GM12892 (cell line): Measurements from ENCODE around the gene ATG2A.

Source experiments
- POLR2A ChIP-seq: IDR thresholded peaks from 2 replicates; pipeline ENCODE4 v1.6.1; 2011; ENCODE audit warnings: low read depth, low read length, control low read depth
- POLR2AphosphoS5 ChIP-seq: IDR thresholded peaks from 2 replicates; pipeline ENCODE4 v1.6.1; 2011; ENCODE audit warnings: low read depth, low read length, control low read depth
- TAF1 ChIP-seq: IDR thresholded peaks from 2 replicates; pipeline ENCODE4 v1.6.1; 2011; ENCODE audit warnings: low read depth, mild to moderate bottlenecking, control low read depth, low read length, borderline replicate concordance

GRCh38 chr11:64959498-64959897 is 42.5 kb upstream of the ATG2A start:
- TF ChIP-seq POLR2A: no peak
- no peak for TF ChIP-seq TAF1
- no peak for TF ChIP-seq POLR2AphosphoS5
